Stomach (tissue), 9 donors: ENCODE data around the gene RALBP1. TPM values are rescaled to one million over a fixed set of nuclear protein-coding genes. Genes with fewer than 3 reads are reported as not detected.

Experiments
- DNase-seq, 2 donors: peaks; one replicate each; pipeline versions ENCODE4 v3.0.0 to v3.0.0-alpha.2; 2013 to 2019
- H3K27ac ChIP-seq, 5 donors: fragments of 200-600 bp in 4 of 5; sonication (generic) in 4 of 5; one replicate each; pipeline ENCODE4 v1.5.1; 2013 to 2019; ENCODE audit warnings: mild to moderate bottlenecking in 1 of 5, moderate library complexity in 1 of 5
- H3K27me3 ChIP-seq, 3 donors: fragments of 200-600 bp; sonication (generic); one replicate each; pipeline ENCODE4 v1.5.1; 2017 to 2019; ENCODE audit warnings: mixed run types in 1 of 3
- H3K36me3 ChIP-seq, 4 donors: fragments of 200-600 bp; sonication (generic); 1 replicate in 3 of 4; 2 replicates in 1 of 4; pipeline ENCODE4 v1.5.1; 2016 to 2019
- H3K4me1 ChIP-seq, 4 donors: fragments of 200-600 bp; sonication (generic); one replicate each; pipeline ENCODE4 v1.5.1; 2016 to 2019
- H3K4me3 ChIP-seq, 4 donors: fragments of 200-600 bp; sonication (generic) in 3 of 4; one replicate each; pipeline ENCODE4 v1.5.1; 2016 to 2019; ENCODE audit warnings: mild to moderate bottlenecking in 1 of 4
- H3K9me3 ChIP-seq, 4 donors: fragments of 200-600 bp; sonication (generic); one replicate each; pipeline ENCODE4 v1.5.1; 2016 to 2019
- EP300 ChIP-seq: sonication (generic); formaldehyde crosslinking; IDR thresholded peaks from one replicate; pipeline ENCODE4 v1.6.1; 2017; ENCODE audit warnings: antibody characterized with exemption
- POLR2A ChIP-seq, 4 donors: fragments of 450-650 bp; IDR thresholded peaks; one replicate each; pipeline ENCODE4 v1.6.1; 2016; ENCODE audit warnings: antibody characterized with exemption in 4 of 4, control low read depth in 2 of 4, mild to moderate bottlenecking in 1 of 4, moderate library complexity in 1 of 4
- POLR2AphosphoS5 ChIP-seq, 3 donors: sonication (generic); formaldehyde crosslinking; IDR thresholded peaks; one replicate each; pipeline ENCODE4 v1.6.1; 2016; ENCODE audit warnings: antibody characterized with exemption in 3 of 3
- WGBS, 5 donors: extraction: QIAGEN DNeasy Blood & Tissue Kit in 3 of 5; methylation state at CpG; one replicate each; pipeline versions ENCODE4 v1.1.5 to v1.1.7; 2013 to 2018; 5-methylcytosine and 5-hydroxymethylcytosine counted together
- intact Hi-C: fragments of 100-400 bp; cut with DNase I; formaldehyde crosslinking; loops from one replicate; pipeline ENCODE4 v1.15.1; 2023; ENCODE audit warnings: low total_unique reads
- polyA plus RNA-seq, 3 donors: library from polyadenylated mRNA; stranded (reverse); fragments of 200-250 nt; gene quantifications; one replicate each; pipeline ENCODE4 v1.2.3, GENCODE V29; 2013
- total RNA-seq, 5 donors: library from RNA; depleted of rRNA; stranded (reverse); fragments of >200 nt; gene quantifications; one replicate each; pipeline versions ENCODE4 v1.1.0 to v1.2.3, GENCODE V29; 2014 to 2016
- TF ChIP-seq, protein P1 (sequence below), 7 experiments: fragments of 450-650 bp in 4 of 7; fragments of 200-600 bp in 3 of 7; sonication (generic) in 3 of 7; IDR thresholded peaks; one replicate each; pipeline ENCODE4 v1.5.1; 2016 to 2019; ENCODE audit warnings: antibody characterized with exemption in 7 of 7, control low read depth in 2 of 7, mild to moderate bottlenecking in 1 of 7
- donor health status: healthy with polysubstance abuse.
- donor health status: Bipolar disorder and iron deficiency.
- donor health status: healthy.

The RALBP1 gene
- total and polyA plus RNA-seq, 8 donors: 15.2 to 182 (median 43.6) TPM

GRCh38 chr18:9558387-9559064 lies 83.2 kb downstream of the RALBP1 start:
- H3K4me3 ChIP-seq: no peak overlapping the region
- no peak overlapping the region for H3K27ac ChIP-seq
- DNase-seq: no peak
- H3K27me3 ChIP-seq: no peaks in the 10 kb centered on the region
- H3K4me1 ChIP-seq: peaks cover 0 to 12% (median 0%) of the 10 kb centered on the region in 4 donors
- H3K9me3 ChIP-seq: no peaks in the 10 kb centered on the region
- TF ChIP-seq POLR2AphosphoS5 (IDR thresholded peaks at IDR 0.05) (no peak), EP300 (no peak)
- WGBS, 5 donors: 78 to 88% (median 86%) methylated on average over 4 of the region's 4 CpGs
- H3K36me3 ChIP-seq: peaks cover 48 to 100% (median 97%) of the 10 kb centered on the region in 4 donors
- intact Hi-C loops: no loop called here

- intact Hi-C loops: no loop called here
- no peaks in the 10 kb centered on the region for H3K9me3 ChIP-seq
- 87 to 94% (median 93%) methylated on average over 6 of the region's 6 CpGs for WGBS, 5 donors
- no peak for DNase-seq
- no peaks in the 10 kb centered on the region for H3K27me3 ChIP-seq
- H3K36me3 ChIP-seq: peaks cover 45 to 97% (median 92%) of the 10 kb centered on the region in 4 donors
- no peak overlapping the region for H3K4me3 ChIP-seq
- H3K4me1 ChIP-seq: peaks cover 0 to 19% (median 4%) of the 10 kb centered on the region in 4 donors
- no peak overlapping the region for H3K27ac ChIP-seq
- TF ChIP-seq POLR2AphosphoS5 (IDR thresholded peaks at IDR 0.05) (no peak), POLR2A (IDR thresholded peaks at IDR 0.05) (no peak), EP300 (no peak)
- TF ChIP-seq, protein P1, sequence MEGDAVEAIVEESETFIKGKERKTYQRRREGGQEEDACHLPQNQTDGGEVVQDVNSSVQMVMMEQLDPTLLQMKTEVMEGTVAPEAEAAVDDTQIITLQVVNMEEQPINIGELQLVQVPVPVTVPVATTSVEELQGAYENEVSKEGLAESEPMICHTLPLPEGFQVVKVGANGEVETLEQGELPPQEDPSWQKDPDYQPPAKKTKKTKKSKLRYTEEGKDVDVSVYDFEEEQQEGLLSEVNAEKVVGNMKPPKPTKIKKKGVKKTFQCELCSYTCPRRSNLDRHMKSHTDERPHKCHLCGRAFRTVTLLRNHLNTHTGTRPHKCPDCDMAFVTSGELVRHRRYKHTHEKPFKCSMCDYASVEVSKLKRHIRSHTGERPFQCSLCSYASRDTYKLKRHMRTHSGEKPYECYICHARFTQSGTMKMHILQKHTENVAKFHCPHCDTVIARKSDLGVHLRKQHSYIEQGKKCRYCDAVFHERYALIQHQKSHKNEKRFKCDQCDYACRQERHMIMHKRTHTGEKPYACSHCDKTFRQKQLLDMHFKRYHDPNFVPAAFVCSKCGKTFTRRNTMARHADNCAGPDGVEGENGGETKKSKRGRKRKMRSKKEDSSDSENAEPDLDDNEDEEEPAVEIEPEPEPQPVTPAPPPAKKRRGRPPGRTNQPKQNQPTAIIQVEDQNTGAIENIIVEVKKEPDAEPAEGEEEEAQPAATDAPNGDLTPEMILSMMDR (IDR thresholded peaks at IDR 0.05): no peak
These were observed 83.9 kb downstream of the RALBP1 start for GRCh38 chr18:9559253-9559652.

GRCh38 chr18:9561759-9562158 lies 86.4 kb downstream of the RALBP1 start:
- 80 to 91% (median 90%) methylated on average over 2 of the region's 2 CpGs for WGBS, 5 donors
- peaks cover 27 to 87% (median 70%) of the 10 kb centered on the region in 4 donors for H3K36me3 ChIP-seq
- no peak for TF ChIP-seq EP300
- TF ChIP-seq POLR2AphosphoS5 (IDR thresholded peaks at IDR 0.05): no peak
- TF ChIP-seq POLR2A (IDR thresholded peaks at IDR 0.05): no peak
- TF ChIP-seq, protein P1 (IDR thresholded peaks at IDR 0.05): no peak
- H3K27ac ChIP-seq: no peak overlapping the region
- H3K27me3 ChIP-seq: no peaks in the 10 kb centered on the region
- intact Hi-C loops: no loop called here
- H3K9me3 ChIP-seq: no peaks in the 10 kb centered on the region
- no peak for DNase-seq
- H3K4me1 ChIP-seq: peaks cover 0 to 30% (median 10%) of the 10 kb centered on the region in 4 donors
- H3K4me3 ChIP-seq: no peak overlapping the region

DNA sequence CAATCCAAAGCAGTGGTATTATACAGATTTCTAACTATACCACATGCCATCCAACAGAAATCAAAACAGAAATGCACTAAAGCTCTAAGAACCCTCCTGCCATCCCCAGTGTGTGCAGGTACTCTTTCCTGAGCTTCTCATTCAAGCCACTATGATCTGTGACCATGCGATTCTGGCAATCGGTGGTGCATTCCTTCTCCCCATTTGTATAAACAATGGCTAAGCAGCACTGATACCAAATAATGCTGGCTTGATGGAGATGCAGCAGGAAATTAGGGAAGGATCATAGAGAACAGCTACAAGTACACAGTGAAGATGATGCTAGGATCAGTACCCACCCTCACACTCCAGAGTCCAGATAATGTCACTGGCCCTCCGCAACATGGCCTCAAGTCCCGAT lies 87.3 kb downstream of the RALBP1 start:
- peaks cover 21 to 87% (median 68%) of the 10 kb centered on the region in 4 donors for H3K36me3 ChIP-seq

More for the DNA sequence above, 87.3 kb downstream of the RALBP1 start:
- WGBS, 5 donors: 69 to 86% (median 81%) methylated on average over 4 of the region's 4 CpGs
- no peaks in the 10 kb centered on the region for H3K9me3 ChIP-seq
- no peak overlapping the region for H3K27ac ChIP-seq
- no peak for DNase-seq
- H3K4me1 ChIP-seq: peaks cover 0 to 30% (median 10%) of the 10 kb centered on the region in 4 donors
- intact Hi-C loops: no loop called here
- TF ChIP-seq, protein P1 (IDR thresholded peaks at IDR 0.05): no peak
- no peak for TF ChIP-seq EP300
- TF ChIP-seq POLR2A (IDR thresholded peaks at IDR 0.05): no peak
- no peak for TF ChIP-seq POLR2AphosphoS5 (IDR thresholded peaks at IDR 0.05)
- no peaks in the 10 kb centered on the region for H3K27me3 ChIP-seq
- H3K4me3 ChIP-seq: no peak overlapping the region
